Vagina (tissue), 2 donors: ENCODE results near the gene GAMT. TPM values are rescaled to one million over a fixed set of nuclear protein-coding genes. Genes with fewer than 3 reads are reported as not detected.
"Not testable (repeated sequence)": the region's sequence is repeated elsewhere in the genome, so short reads cannot be mapped to it uniquely, and the experiment has no call there.

Experiments
- DNase-seq, 2 donors: peaks; one replicate each; pipeline ENCODE4 v3.0.0-alpha.2; 2017; ENCODE audit errors: extremely low spot score in 2 of 2
- H3K27ac ChIP-seq: fragments of 200-600 bp; sonication (generic); one replicate; pipeline ENCODE4 v1.5.1; 2019
- H3K27me3 ChIP-seq: fragments of 200-600 bp; sonication (generic); one replicate; pipeline ENCODE4 v1.5.1; 2019
- H3K36me3 ChIP-seq, 2 donors: fragments of 200-600 bp; sonication (generic); one replicate each; pipeline ENCODE4 v1.5.1; 2017 to 2019
- H3K4me1 ChIP-seq: fragments of 200-600 bp; sonication (generic); one replicate; pipeline ENCODE4 v1.5.1; 2019
- H3K4me3 ChIP-seq, 2 donors: fragments of 200-600 bp; sonication (generic); 1 replicate in 1 of 2; 2 replicates in 1 of 2; pipeline ENCODE4 v1.5.1; 2016 to 2019
- H3K9me3 ChIP-seq: fragments of 200-600 bp; sonication (generic); one replicate; pipeline ENCODE4 v1.5.1; 2019
- POLR2A ChIP-seq, 2 donors: fragments of 450-650 bp; IDR thresholded peaks; one replicate each; pipeline ENCODE4 v1.6.1; 2017; ENCODE audit warnings: antibody characterized with exemption in 2 of 2, mild to moderate bottlenecking in 2 of 2, moderate library complexity in 2 of 2
- POLR2AphosphoS5 ChIP-seq, 2 donors: sonication (generic); formaldehyde crosslinking; IDR thresholded peaks; one replicate each; pipeline ENCODE4 v1.9.0; 2017; ENCODE audit warnings: antibody characterized with exemption in 2 of 2, mild to moderate bottlenecking in 2 of 2, low read depth in 1 of 2; ENCODE audit not compliant: insufficient read depth in 1 of 2
- intact Hi-C: fragments of 100-400 bp; cut with DNase I; formaldehyde crosslinking; loops from one replicate; pipeline ENCODE4 v1.15.1; 2023
- total RNA-seq: library from RNA; depleted of rRNA; stranded (reverse); fragments of >200 nt; gene quantifications from one replicate; pipeline ENCODE4 v1.2.3, GENCODE V29; 2016
- TF ChIP-seq, protein P1 (sequence below), 3 experiments: fragments of 450-650 bp in 2 of 3; fragments of 200-600 bp in 1 of 3; sonication (generic) in 1 of 3; IDR thresholded peaks; one replicate each; pipeline ENCODE4 v1.5.1; 2017 to 2019; ENCODE audit warnings: antibody characterized with exemption in 3 of 3, mild to moderate bottlenecking in 2 of 3, moderate library complexity in 2 of 3

GAMT gene
- total RNA-seq, 1 donor from 2014 or later, result 29.0 TPM

- no peak for DNase-seq
- Histone ChIP-seq H3K36me3 (peaks cover 0 to 68% of the 10 kb centered on the region in 2 donors), H3K27ac (no peak overlapping the region), H3K4me3 (no peak overlapping the region), H3K27me3 (no peaks in the 10 kb centered on the region), H3K9me3 (no peaks in the 10 kb centered on the region), H3K4me1 (peaks cover 28% of the 10 kb centered on the region)
- no peak for TF ChIP-seq POLR2A (IDR thresholded peaks at IDR 0.05)
- intact Hi-C loops, result no loop called here
Observed at GRCh38 chr19:1422360-1422759, 21.0 kb upstream of the GAMT start.

- intact Hi-C loops, result no loop called here
- H3K9me3 ChIP-seq, result no peaks in the 10 kb centered on the region
- no peaks in the 10 kb centered on the region for H3K27me3 ChIP-seq
- no peak overlapping the region for H3K4me3 ChIP-seq
- TF ChIP-seq, protein P1, sequence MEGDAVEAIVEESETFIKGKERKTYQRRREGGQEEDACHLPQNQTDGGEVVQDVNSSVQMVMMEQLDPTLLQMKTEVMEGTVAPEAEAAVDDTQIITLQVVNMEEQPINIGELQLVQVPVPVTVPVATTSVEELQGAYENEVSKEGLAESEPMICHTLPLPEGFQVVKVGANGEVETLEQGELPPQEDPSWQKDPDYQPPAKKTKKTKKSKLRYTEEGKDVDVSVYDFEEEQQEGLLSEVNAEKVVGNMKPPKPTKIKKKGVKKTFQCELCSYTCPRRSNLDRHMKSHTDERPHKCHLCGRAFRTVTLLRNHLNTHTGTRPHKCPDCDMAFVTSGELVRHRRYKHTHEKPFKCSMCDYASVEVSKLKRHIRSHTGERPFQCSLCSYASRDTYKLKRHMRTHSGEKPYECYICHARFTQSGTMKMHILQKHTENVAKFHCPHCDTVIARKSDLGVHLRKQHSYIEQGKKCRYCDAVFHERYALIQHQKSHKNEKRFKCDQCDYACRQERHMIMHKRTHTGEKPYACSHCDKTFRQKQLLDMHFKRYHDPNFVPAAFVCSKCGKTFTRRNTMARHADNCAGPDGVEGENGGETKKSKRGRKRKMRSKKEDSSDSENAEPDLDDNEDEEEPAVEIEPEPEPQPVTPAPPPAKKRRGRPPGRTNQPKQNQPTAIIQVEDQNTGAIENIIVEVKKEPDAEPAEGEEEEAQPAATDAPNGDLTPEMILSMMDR (IDR thresholded peaks at IDR 0.05), result no peak
- no peak for TF ChIP-seq POLR2A (IDR thresholded peaks at IDR 0.05)
- TF ChIP-seq POLR2AphosphoS5 (IDR thresholded peaks at IDR 0.05; ENCODE audit: insufficient read depth in 1 of 2, low read depth in 1 of 2), result no peak
- no peak for DNase-seq
- peaks cover 0 to 64% of the 10 kb centered on the region in 2 donors for H3K36me3 ChIP-seq
- H3K27ac ChIP-seq, result no peak overlapping the region
- peaks cover 32% of the 10 kb centered on the region for H3K4me1 ChIP-seq
Observed at GRCh38 chr19:1421958-1422305, 20.6 kb upstream of the GAMT start.

- Histone ChIP-seq H3K27ac (no peak overlapping the region), H3K27me3 (no peaks in the 10 kb centered on the region), H3K9me3 (no peaks in the 10 kb centered on the region), H3K4me3 (no peak overlapping the region), H3K4me1 (peaks cover 38% of the 10 kb centered on the region), H3K36me3 (peaks cover 0 to 63% of the 10 kb centered on the region in 2 donors)
- no peak for DNase-seq
- intact Hi-C loops, result no loop called here
- TF ChIP-seq POLR2A (IDR thresholded peaks at IDR 0.05) (no peak), POLR2AphosphoS5 (IDR thresholded peaks at IDR 0.05; ENCODE audit: insufficient read depth in 1 of 2, low read depth in 1 of 2) (no peak)
- TF ChIP-seq, protein P1 (IDR thresholded peaks at IDR 0.05), result no peak
Observed at GRCh38 chr19:1421218-1421957, 20.0 kb upstream of the GAMT start.

DNA sequence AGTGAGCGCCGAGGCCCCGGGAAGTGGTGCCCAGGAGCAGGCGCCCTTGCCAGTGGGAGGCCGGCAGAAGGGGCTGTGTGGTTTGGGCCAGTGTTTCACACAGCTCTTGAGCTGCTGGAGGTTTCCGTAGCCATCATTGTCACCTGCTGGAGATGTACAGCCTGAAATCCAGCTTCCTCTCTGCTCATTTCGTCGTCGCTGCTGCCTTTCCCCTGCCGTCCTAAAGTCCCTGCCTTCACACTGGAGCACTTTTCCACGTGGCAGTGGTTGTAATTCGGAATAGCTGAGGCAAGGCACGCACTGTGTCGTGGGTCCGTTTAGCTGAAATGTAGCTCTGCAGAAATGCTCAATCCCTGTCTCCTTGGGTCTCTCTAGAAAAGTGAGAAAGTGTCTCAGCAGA lies 19.2 kb upstream of the GAMT start:
- DNase-seq, result no peak
- no peak overlapping the region for H3K27ac ChIP-seq
- peaks cover 0 to 55% of the 10 kb centered on the region in 2 donors for H3K36me3 ChIP-seq
- H3K9me3 ChIP-seq, result no peaks in the 10 kb centered on the region
- intact Hi-C loops, result no loop called here
- TF ChIP-seq, protein P1 (IDR thresholded peaks at IDR 0.05), result no peak
- no peak for TF ChIP-seq POLR2AphosphoS5 (IDR thresholded peaks at IDR 0.05; ENCODE audit: insufficient read depth in 1 of 2, low read depth in 1 of 2)
- peaks cover 44% of the 10 kb centered on the region for H3K4me1 ChIP-seq
- no peak overlapping the region for H3K4me3 ChIP-seq
- H3K27me3 ChIP-seq, result no peaks in the 10 kb centered on the region

- H3K9me3 ChIP-seq, H3K27ac ChIP-seq, intact Hi-C loops, H3K27me3 ChIP-seq, H3K4me3 ChIP-seq, DNase-seq: not testable (repeated sequence)
- H3K4me1 ChIP-seq, result peaks cover 44% of the 10 kb centered on the region
- peaks cover 0 to 50% of the 10 kb centered on the region in 2 donors for H3K36me3 ChIP-seq
Observed at GRCh38 chr19:1420085-1420484, 18.7 kb upstream of the GAMT start.

DNA sequence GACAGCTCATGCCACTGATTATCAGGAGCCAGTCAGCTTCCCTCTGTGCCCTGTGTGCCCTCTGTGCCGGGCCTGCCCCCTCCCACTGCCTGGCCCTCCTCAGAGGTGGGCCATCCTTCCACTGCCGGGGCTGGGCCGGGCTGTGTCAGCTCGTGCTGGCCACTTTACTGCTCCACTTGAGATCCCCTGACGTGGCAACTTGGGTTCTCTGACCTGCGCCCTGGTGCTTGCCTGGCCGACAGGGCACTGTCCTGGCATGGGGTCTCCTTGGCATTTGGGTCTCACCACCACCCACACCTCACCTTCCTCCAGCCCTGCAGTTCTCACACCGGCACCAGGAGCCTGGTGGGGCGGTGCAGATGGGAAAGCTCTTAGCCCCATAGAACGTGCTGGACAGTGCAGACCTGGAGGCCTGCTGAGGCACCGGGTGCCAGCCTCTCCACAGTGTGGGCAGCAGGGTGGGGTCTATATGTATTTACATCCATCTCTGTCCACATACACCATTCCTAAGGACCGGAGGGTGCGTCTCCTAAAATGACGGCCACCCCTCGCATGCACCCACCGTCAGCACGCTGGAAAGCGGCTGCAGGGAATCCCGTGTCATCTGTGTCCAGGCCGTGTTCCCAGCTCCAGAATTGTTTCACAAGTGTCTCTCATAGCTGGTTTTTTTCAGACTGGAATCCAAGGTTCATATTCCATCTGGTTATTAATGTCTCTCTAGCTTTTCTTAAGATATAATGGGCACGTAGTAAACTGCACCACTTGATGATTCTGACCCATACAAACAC lies 17.8 kb upstream of the GAMT start:
- TF ChIP-seq, protein P1 (IDR thresholded peaks at IDR 0.05), result no peak
- TF ChIP-seq POLR2AphosphoS5 (IDR thresholded peaks at IDR 0.05; ENCODE audit: insufficient read depth in 1 of 2, low read depth in 1 of 2), result no peak
- no peak for TF ChIP-seq POLR2A (IDR thresholded peaks at IDR 0.05)
- H3K4me3 ChIP-seq, result no peak overlapping the region
- H3K27ac ChIP-seq, result no peak overlapping the region
- intact Hi-C loops, result no loop called here
- no peaks in the 10 kb centered on the region for H3K9me3 ChIP-seq
- no peaks in the 10 kb centered on the region for H3K27me3 ChIP-seq
- peaks cover 46% of the 10 kb centered on the region for H3K4me1 ChIP-seq
- DNase-seq, result no peak
- H3K36me3 ChIP-seq, result peaks cover 0 to 50% of the 10 kb centered on the region in 2 donors
